HG02840 (cell line): ENCODE results near the gene HMHB1.

Experiments
- ATAC-seq: cut with Tn5 transposase; IDR thresholded peaks from one replicate; pipeline ENCODE4 v1.9.1; 2021; ENCODE audit warnings: mild to moderate bottlenecking, moderate library complexity, moderate number of reproducible peaks; ENCODE audit not compliant: unreplicated experiment, low FRiP score

Gene HMHB1

GRCh38 chr5:143812085-143812705 lies at the start of gene HMHB1:
HMHB1 (plus strand) TSS chr5:143812161.
- no peak for ATAC-seq

- ATAC-seq = no peak
Observed at GRCh38 chr5:143762636-143763220, 49.2 kb upstream of the HMHB1 start.

- ATAC-seq = no peak
Observed at GRCh38 chr5:143767162-143767561, 44.8 kb upstream of the HMHB1 start.

GRCh38 chr5:143769026-143769786 lies 42.8 kb upstream of the HMHB1 start:
- no peak for ATAC-seq

- no peak for ATAC-seq
Observed at GRCh38 chr5:143770450-143770849, 41.5 kb upstream of the HMHB1 start.

GRCh38 chr5:143771189-143771588 lies 40.8 kb upstream of the HMHB1 start:
- no peak for ATAC-seq

- no peak for ATAC-seq
Observed at GRCh38 chr5:143771602-143772001, 40.4 kb upstream of the HMHB1 start.

- ATAC-seq = no peak
Observed at GRCh38 chr5:143772621-143773020, 39.3 kb upstream of the HMHB1 start.

GRCh38 chr5:143775258-143775657 lies 36.7 kb upstream of the HMHB1 start:
- ATAC-seq = no peak

GRCh38 chr5:143776951-143777350 lies 35.0 kb upstream of the HMHB1 start:
- no peak for ATAC-seq

- no peak for ATAC-seq
Observed at GRCh38 chr5:143779506-143779905, 32.5 kb upstream of the HMHB1 start.

GRCh38 chr5:143781993-143782520 lies 29.9 kb upstream of the HMHB1 start:
- ATAC-seq = no peak

- no peak for ATAC-seq
Observed at GRCh38 chr5:143782588-143783386, 29.2 kb upstream of the HMHB1 start.

GRCh38 chr5:143788401-143788800 lies 23.6 kb upstream of the HMHB1 start:
- ATAC-seq = no peak

- no peak for ATAC-seq
Observed at GRCh38 chr5:143790457-143791112, 21.4 kb upstream of the HMHB1 start.

- ATAC-seq = no peak
Observed at GRCh38 chr5:143791848-143792731, 19.9 kb upstream of the HMHB1 start.

- no peak for ATAC-seq
Observed at GRCh38 chr5:143793249-143793648, 18.7 kb upstream of the HMHB1 start.

- no peak for ATAC-seq
Observed at GRCh38 chr5:143796125-143796524, 15.8 kb upstream of the HMHB1 start.

- ATAC-seq = no peak
Observed at GRCh38 chr5:143796753-143797152, 15.2 kb upstream of the HMHB1 start.
